ENCODE measurements around the gene SPG11.
"Not testable (repeated sequence)": the region's sequence is repeated elsewhere in the genome, so short reads cannot be mapped to it uniquely, and the experiment has no call there.

DNA sequence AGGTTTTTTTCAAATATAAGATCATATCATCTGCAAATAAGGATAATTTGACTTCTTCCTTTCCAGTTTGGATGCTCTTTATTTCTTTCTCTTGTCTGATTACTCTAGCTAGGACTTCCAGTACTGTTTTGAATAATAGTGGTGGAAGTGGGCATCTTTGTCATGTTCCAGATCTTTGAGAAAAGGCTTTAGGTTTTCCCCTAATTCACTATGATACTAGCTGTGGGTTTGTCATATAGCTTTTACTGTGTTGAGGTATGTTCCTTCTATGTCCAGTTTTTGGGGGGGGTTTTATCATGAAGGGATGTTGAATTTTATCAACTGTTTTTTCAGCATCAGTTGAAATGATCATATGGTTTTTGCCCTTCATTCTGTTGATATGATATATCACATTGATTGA, 37.2 kb upstream of the SPG11 start:
- not testable (repeated sequence) for TF ChIP-seq EZH2 (IDR thresholded peaks at IDR 0.05; ENCODE audit: borderline replicate concordance, low read depth, low read length, severe bottlenecking)
- TF ChIP-seq, protein P1, sequence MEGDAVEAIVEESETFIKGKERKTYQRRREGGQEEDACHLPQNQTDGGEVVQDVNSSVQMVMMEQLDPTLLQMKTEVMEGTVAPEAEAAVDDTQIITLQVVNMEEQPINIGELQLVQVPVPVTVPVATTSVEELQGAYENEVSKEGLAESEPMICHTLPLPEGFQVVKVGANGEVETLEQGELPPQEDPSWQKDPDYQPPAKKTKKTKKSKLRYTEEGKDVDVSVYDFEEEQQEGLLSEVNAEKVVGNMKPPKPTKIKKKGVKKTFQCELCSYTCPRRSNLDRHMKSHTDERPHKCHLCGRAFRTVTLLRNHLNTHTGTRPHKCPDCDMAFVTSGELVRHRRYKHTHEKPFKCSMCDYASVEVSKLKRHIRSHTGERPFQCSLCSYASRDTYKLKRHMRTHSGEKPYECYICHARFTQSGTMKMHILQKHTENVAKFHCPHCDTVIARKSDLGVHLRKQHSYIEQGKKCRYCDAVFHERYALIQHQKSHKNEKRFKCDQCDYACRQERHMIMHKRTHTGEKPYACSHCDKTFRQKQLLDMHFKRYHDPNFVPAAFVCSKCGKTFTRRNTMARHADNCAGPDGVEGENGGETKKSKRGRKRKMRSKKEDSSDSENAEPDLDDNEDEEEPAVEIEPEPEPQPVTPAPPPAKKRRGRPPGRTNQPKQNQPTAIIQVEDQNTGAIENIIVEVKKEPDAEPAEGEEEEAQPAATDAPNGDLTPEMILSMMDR (IDR thresholded peaks at IDR 0.05; ENCODE audit: borderline replicate concordance, extremely low read depth, low read length, poor library complexity, severe bottlenecking): not testable (repeated sequence)
